ENCODE measurements around the gene DNAJC5G.
"Not testable (repeated sequence)": the region's sequence is repeated elsewhere in the genome, so short reads cannot be mapped to it uniquely, and the experiment has no call there.

Gene DNAJC5G

GRCh38 chr2:27281855-27282559, 6.8 kb downstream of the DNAJC5G start, which contains the start of gene TRIM54:
Gene TRIM54 (plus strand): TSS chr2:27282429. CDS start chr2:27282732, 303 bp downstream.
- no peak for DNase-seq (ENCODE audit: low spot score)

- DNase-seq (ENCODE audit: low spot score): no peak
These were observed 7.7 kb downstream of the DNAJC5G start for GRCh38 chr2:27282892-27283291.

GRCh38 chr2:27284996-27285395, 9.8 kb downstream of the DNAJC5G start:
- DNase-seq (ENCODE audit: low spot score): peak; percentile 45

- no peak for DNase-seq (ENCODE audit: low spot score)
These were observed 10.2 kb downstream of the DNAJC5G start for GRCh38 chr2:27285481-27285880.

- no peak for DNase-seq (ENCODE audit: low spot score)
These were observed 13.4 kb downstream of the DNAJC5G start for GRCh38 chr2:27288610-27289009.

GRCh38 chr2:27290549-27290948, 15.3 kb downstream of the DNAJC5G start:
- DNase-seq (ENCODE audit: low spot score): no peak

- DNase-seq (ENCODE audit: low spot score): no peak
These were observed 16.6 kb downstream of the DNAJC5G start for GRCh38 chr2:27291865-27292264.

GRCh38 chr2:27294928-27295327, 19.7 kb downstream of the DNAJC5G start:
- DNase-seq (ENCODE audit: low spot score): no peak

- DNase-seq (ENCODE audit: low spot score): no peak
These were observed 21.2 kb downstream of the DNAJC5G start for GRCh38 chr2:27296481-27296880.

- DNase-seq (ENCODE audit: low spot score): no peak
These were observed 22.0 kb downstream of the DNAJC5G start for GRCh38 chr2:27297195-27297594.

- DNase-seq (ENCODE audit: low spot score): no peak
These were observed 23.3 kb downstream of the DNAJC5G start for GRCh38 chr2:27298391-27299080.

GRCh38 chr2:27300606-27301005, 25.4 kb downstream of the DNAJC5G start:
- not testable (repeated sequence) for DNase-seq (ENCODE audit: low spot score)

GRCh38 chr2:27303093-27304025, 28.1 kb downstream of the DNAJC5G start:
- DNase-seq (ENCODE audit: low spot score): peak; percentile 32

- no peak for DNase-seq (ENCODE audit: low spot score)
These were observed 29.4 kb downstream of the DNAJC5G start for GRCh38 chr2:27304488-27305240.

- no peak for DNase-seq (ENCODE audit: low spot score)
These were observed 30.3 kb downstream of the DNAJC5G start for GRCh38 chr2:27305516-27305915.

GRCh38 chr2:27306136-27306535, 30.9 kb downstream of the DNAJC5G start:
- no peak for DNase-seq (ENCODE audit: low spot score)

GRCh38 chr2:27306573-27307286, 31.5 kb downstream of the DNAJC5G start:
- no peak for DNase-seq (ENCODE audit: low spot score)

GRCh38 chr2:27307287-27307544, 32.0 kb downstream of the DNAJC5G start:
- no peak for DNase-seq (ENCODE audit: low spot score)

- no peak for DNase-seq (ENCODE audit: low spot score)
These were observed 32.5 kb downstream of the DNAJC5G start for GRCh38 chr2:27307545-27308358.

- DNase-seq (ENCODE audit: low spot score): no peak
These were observed 33.2 kb downstream of the DNAJC5G start, which contains the start of gene UCN for GRCh38 chr2:27308359-27308881. Gene UCN (minus strand): TSS chr2:27308445. CDS start chr2:27307895, 550 bp downstream.

Data from putamen (tissue), 1 donor.